Astrocyte (in vitro differentiated cells and primary cell): ENCODE results near the gene ETFA.

Experiments used
- EZH2 ChIP-seq: IDR thresholded peaks from 2 replicates; pipeline ENCODE4 v1.6.1; 2012; ENCODE audit warnings: mild to moderate bottlenecking, low read length, inconsistent platforms; ENCODE audit not compliant: insufficient read depth
- TF ChIP-seq, protein P1 (sequence below): IDR thresholded peaks from 2 replicates; pipeline ENCODE4 v1.5.1; 2011; ENCODE audit warnings: low read depth, mild to moderate bottlenecking, inconsistent platforms, low read length, moderate library complexity; ENCODE audit not compliant: insufficient read depth

DNA sequence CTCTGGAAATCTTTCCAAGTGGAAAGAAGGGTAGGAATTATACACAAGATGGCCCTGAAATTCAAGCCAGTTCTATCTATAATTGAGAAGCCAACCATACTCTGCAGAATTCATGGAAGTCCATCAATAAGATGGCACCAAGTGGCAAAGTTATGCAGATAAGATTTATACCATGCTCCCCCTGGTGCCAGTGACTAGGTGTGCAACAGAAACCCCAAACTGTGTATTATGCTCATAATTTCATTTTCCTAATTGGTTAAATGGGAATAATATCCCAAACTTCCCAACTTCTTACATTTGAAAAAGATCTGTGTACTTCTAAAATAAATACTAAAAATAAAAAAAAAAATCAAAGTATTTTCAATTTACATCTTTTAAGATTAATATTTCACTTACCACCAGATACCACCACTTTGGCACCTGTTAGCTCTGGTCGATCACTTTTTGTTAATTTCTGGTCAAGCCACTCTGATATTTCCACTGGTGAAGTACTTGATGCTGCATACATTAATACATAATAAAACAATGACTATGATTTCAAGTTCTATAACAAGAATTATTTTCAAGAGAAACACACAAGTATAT lies 25.9 kb downstream of the ETFA start:
- TF ChIP-seq, protein P1, sequence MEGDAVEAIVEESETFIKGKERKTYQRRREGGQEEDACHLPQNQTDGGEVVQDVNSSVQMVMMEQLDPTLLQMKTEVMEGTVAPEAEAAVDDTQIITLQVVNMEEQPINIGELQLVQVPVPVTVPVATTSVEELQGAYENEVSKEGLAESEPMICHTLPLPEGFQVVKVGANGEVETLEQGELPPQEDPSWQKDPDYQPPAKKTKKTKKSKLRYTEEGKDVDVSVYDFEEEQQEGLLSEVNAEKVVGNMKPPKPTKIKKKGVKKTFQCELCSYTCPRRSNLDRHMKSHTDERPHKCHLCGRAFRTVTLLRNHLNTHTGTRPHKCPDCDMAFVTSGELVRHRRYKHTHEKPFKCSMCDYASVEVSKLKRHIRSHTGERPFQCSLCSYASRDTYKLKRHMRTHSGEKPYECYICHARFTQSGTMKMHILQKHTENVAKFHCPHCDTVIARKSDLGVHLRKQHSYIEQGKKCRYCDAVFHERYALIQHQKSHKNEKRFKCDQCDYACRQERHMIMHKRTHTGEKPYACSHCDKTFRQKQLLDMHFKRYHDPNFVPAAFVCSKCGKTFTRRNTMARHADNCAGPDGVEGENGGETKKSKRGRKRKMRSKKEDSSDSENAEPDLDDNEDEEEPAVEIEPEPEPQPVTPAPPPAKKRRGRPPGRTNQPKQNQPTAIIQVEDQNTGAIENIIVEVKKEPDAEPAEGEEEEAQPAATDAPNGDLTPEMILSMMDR, result peak; percentile 46
- no peak for TF ChIP-seq EZH2
